Neutrophil (primary cell): ENCODE results near the gene MTHFD1.

ENCODE experiments used
- H3K27ac ChIP-seq: fragments of 200-600 bp; sonication (generic); 2 replicates; pipeline ENCODE4 v1.5.1; 2016; ENCODE audit warnings: mild to moderate bottlenecking, moderate library complexity
- H3K27me3 ChIP-seq: fragments of 200-600 bp; sonication (generic); 2 replicates; pipeline ENCODE4 v1.6.0; 2016; ENCODE audit warnings: mild to moderate bottlenecking
- H3K36me3 ChIP-seq: fragments of 200-600 bp; sonication (generic); 2 replicates; pipeline ENCODE4 v1.5.1; 2017
- H3K4me1 ChIP-seq, 2 experiments: fragments of 200-600 bp in 1 of 2; sonication (generic) in 1 of 2; 1 replicate in 1 of 2; 2 replicates in 1 of 2; pipeline versions ENCODE4 v1.5.1 to v1.6.1; 2013 to 2016; ENCODE audit warnings: low read depth in 1 of 2, low read length in 1 of 2, mild to moderate bottlenecking in 1 of 2, moderate library complexity in 1 of 2; ENCODE audit not compliant: control insufficient read depth in 1 of 2, insufficient read depth in 1 of 2
- H3K4me3 ChIP-seq, 2 experiments: fragments of 200-600 bp in 1 of 2; sonication (generic) in 1 of 2; 1 replicate in 1 of 2; 2 replicates in 1 of 2; pipeline ENCODE4 v1.5.1; 2013 to 2016; ENCODE audit warnings: low read depth in 1 of 2, low read length in 1 of 2, mild to moderate bottlenecking in 1 of 2, moderate library complexity in 1 of 2
- H3K9me3 ChIP-seq: fragments of 200-600 bp; sonication (generic); 2 replicates; pipeline ENCODE4 v1.5.1; 2016
- TF ChIP-seq, protein P1 (sequence below): fragments of 200-600 bp; sonication (generic); IDR thresholded peaks from 2 replicates; pipeline ENCODE4 v1.5.1; 2016; ENCODE audit warnings: antibody characterized with exemption

The MTHFD1 gene

GRCh38 chr14:64474698-64475097, 86.5 kb downstream of the MTHFD1 start:
- no peak overlapping the region for H3K4me3 ChIP-seq
- H3K9me3 ChIP-seq, result no peaks in the 10 kb centered on the region
- TF ChIP-seq, protein P1, sequence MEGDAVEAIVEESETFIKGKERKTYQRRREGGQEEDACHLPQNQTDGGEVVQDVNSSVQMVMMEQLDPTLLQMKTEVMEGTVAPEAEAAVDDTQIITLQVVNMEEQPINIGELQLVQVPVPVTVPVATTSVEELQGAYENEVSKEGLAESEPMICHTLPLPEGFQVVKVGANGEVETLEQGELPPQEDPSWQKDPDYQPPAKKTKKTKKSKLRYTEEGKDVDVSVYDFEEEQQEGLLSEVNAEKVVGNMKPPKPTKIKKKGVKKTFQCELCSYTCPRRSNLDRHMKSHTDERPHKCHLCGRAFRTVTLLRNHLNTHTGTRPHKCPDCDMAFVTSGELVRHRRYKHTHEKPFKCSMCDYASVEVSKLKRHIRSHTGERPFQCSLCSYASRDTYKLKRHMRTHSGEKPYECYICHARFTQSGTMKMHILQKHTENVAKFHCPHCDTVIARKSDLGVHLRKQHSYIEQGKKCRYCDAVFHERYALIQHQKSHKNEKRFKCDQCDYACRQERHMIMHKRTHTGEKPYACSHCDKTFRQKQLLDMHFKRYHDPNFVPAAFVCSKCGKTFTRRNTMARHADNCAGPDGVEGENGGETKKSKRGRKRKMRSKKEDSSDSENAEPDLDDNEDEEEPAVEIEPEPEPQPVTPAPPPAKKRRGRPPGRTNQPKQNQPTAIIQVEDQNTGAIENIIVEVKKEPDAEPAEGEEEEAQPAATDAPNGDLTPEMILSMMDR, result no peak
- H3K27me3 ChIP-seq, result peaks cover 26% of the 10 kb centered on the region
- H3K36me3 ChIP-seq, result no peaks in the 10 kb centered on the region
- no peaks in the 10 kb centered on the region for H3K4me1 ChIP-seq
- H3K27ac ChIP-seq, result no peak overlapping the region

- Histone ChIP-seq H3K4me3 (no peak overlapping the region), H3K27ac (no peak overlapping the region), H3K4me1 (no peaks in the 10 kb centered on the region), H3K36me3 (no peaks in the 10 kb centered on the region), H3K9me3 (no peaks in the 10 kb centered on the region), H3K27me3 (peaks cover 19% of the 10 kb centered on the region)
- TF ChIP-seq, protein P1, result no peak
Observed at GRCh38 chr14:64475585-64476273, 87.6 kb downstream of the MTHFD1 start.

GRCh38 chr14:64476438-64476837, 88.3 kb downstream of the MTHFD1 start:
- H3K4me3 ChIP-seq, result no peak overlapping the region
- H3K27me3 ChIP-seq, result peaks cover 15% of the 10 kb centered on the region
- H3K36me3 ChIP-seq, result no peaks in the 10 kb centered on the region
- H3K27ac ChIP-seq, result no peak overlapping the region
- TF ChIP-seq, protein P1, result no peak
- no peaks in the 10 kb centered on the region for H3K9me3 ChIP-seq
- no peaks in the 10 kb centered on the region for H3K4me1 ChIP-seq

DNA sequence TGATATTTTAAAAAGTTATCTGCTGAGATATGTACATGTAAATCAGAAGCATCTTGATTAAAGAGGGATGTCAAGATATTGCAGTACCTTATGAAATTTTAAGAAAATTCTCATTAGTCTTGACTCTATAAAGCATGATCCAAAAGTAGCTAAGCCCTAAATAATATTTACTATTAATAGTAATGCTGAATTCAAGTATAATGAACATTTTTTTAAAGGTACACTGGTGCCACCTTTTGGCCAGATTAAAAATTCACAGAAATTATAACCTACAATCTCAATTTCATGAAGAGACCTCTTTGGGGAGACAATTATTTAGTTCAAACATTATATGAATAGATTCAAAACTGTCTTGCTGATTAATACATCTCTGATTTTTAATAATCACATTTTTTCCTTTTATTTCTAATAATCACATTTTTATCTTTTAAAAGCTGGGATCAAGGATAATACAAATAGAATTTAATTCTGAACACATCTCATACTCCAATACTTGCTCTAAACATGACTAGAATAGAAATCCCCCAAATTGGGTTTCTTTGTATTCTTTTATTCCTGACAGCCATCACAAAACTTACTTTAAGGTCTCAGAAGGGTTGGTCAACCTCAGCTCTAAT, 90.6 kb downstream of the MTHFD1 start:
- H3K27ac ChIP-seq, result no peak overlapping the region
- no peaks in the 10 kb centered on the region for H3K36me3 ChIP-seq
- no peak overlapping the region for H3K4me3 ChIP-seq
- TF ChIP-seq, protein P1, result no peak
- no peaks in the 10 kb centered on the region for H3K4me1 ChIP-seq
- no peaks in the 10 kb centered on the region for H3K9me3 ChIP-seq
- peaks cover 5% of the 10 kb centered on the region for H3K27me3 ChIP-seq

DNA sequence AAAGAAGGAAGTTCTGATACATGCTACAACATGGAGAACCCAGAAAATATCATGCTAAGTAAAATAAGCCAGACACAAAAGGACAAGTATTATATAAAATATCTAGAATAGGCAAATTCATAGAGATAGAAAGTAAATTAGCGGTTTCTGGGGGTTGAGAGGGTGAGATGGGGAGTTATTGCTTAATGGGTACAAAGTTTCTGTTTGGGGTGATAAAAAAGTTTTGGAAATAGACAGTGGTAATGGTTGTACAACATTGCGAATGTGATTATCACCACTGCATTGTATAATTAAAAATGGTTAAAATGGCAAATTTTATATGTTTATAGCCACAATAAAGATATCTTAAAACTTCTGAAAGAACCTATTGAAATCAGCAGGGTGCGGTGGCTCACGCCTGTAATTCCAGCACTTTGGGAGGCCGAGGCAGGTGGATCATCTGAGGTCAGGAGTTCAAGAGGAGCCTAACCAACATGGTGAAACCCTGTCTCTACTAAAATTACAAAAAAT, 100.5 kb downstream of the MTHFD1 start:
- no peak overlapping the region for H3K27ac ChIP-seq
- no peaks in the 10 kb centered on the region for H3K9me3 ChIP-seq
- no peak overlapping the region for H3K4me3 ChIP-seq
- no peaks in the 10 kb centered on the region for H3K27me3 ChIP-seq
- TF ChIP-seq, protein P1, result no peak
- H3K36me3 ChIP-seq, result no peaks in the 10 kb centered on the region
- H3K4me1 ChIP-seq, result no peaks in the 10 kb centered on the region
